DMS 273 (cell line): ENCODE measurements around the gene FMN1.
"Not testable (repeated sequence)": the region's sequence is repeated elsewhere in the genome, so short reads cannot be mapped to it uniquely, and the experiment has no call there.

Experiments
- DNase-seq: peaks from one replicate; lab custom pipeline; 2025; ENCODE audit not compliant: unreplicated experiment; lab: John Stamatoyannopoulos, UW

Gene FMN1

DNA sequence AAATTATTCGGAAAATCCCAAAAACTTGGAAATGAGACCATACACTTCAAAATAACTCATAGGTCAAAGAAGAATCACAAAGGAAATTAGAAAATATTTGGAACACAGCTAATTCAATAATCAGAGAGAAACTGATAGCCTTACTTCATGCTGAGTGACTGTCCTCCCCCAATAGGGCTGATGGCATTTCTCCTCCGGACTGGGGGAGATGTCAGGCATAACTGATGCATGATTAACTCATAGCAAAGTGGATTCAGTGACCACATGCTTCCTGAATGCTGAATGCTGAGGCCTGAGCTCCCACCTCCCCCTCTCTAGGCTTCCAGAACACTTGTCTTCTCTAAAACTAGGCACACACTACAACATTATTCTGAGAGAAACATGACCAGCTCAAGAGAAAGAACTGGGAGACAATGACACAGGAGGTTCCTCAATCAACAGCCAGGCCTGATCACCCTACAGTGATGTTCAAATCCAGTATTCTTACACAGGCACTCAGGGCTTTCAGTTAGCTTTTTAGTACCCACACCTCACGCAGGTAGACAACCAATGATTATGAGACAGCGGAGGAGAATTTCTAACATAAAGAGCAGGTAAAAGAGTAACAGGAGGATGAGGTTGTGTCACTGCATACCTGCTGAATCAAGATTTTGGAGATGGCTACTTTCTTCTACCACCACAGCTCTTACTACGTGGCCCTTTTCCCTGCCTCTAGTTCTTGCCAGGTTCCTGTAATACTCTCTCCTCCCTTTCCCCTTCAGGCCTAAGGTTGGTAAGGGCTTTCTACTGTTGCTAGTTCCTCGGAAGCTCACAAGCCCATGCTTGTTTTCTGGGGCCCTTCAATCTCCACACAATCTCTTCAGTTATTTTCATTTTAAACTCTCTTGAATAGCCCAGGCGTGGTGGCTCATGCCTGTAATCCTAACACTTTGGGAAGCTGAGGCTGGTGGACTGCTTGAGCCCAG is 96.1 kb downstream of the FMN1 start:
- DNase-seq: no peak

DNA sequence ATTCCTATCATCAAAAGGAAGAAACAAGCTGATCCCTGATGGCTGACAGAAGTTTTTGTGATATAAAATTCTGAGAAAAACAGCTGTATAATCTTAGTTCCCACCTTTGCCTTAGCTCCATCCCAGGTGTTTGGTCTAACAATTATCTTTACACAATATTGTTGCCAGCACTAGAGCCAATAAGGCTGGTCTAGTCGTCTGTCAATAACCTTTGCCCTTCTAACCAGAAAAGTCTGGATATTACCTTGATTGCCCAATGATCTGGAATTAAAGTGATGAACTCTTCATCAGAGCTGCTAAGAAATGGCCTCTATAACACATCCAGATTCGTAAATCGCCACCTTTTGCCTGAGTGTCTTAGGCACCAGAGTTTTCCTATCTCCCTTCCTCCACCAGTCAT is 98.4 kb downstream of the FMN1 start:
- DNase-seq: no peak

DNA sequence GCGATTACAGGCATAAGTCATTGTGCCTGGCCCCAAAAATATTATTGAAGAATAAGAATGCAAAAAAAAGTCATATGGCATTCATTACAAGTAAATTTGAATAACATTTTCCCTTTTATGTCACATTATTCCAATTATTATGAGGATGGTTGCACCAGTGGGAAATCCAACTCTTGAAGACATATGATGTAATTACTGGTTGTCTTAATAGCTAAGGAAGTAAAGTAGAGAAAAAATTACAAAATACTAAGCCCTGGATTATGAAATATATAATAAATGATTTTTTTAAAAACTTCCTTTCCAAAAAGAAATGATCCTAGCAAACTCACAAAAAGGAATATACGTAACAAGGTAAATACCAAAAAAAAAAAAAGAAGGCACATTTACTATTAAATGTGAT is 98.9 kb downstream of the FMN1 start:
- DNase-seq: no peak

DNA sequence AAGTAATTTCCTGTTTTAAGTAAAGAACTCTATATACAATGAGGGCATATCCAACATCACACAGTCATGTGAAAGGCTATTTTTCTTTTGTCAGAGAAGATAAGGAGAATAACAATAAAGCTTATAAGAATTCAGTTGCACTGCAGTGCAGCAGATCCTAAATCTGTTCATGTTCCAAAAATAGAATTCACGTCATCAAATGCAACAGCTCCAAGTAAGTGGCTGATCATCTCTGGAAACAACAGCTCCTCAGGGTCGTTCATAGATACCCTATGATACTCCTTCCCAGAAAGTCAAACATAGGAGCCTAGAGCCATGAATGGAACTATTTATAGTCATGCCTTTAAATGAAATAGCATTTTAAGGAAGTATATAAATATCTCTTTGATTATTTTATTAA is 100.2 kb downstream of the FMN1 start:
- no peak for DNase-seq

DNA sequence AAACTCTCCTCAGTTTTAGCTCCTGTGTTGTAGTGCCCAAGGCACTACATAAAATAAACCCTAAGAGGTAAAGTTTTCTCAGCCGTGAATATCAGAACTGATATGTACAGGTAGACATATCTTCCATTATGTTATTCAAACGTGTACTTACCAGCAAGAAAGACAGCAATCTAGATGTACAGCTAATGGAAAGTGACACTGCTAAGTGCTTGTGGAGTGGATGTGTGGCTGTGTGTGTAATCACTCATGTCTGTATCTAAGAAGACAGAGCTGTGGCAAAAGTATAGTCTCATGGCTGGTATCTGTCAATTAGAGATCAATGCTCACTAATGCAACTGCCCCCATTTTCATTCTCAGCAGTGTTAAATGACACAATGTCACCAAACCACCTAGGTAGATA is 101.3 kb downstream of the FMN1 start:
- DNase-seq: no peak

DNA sequence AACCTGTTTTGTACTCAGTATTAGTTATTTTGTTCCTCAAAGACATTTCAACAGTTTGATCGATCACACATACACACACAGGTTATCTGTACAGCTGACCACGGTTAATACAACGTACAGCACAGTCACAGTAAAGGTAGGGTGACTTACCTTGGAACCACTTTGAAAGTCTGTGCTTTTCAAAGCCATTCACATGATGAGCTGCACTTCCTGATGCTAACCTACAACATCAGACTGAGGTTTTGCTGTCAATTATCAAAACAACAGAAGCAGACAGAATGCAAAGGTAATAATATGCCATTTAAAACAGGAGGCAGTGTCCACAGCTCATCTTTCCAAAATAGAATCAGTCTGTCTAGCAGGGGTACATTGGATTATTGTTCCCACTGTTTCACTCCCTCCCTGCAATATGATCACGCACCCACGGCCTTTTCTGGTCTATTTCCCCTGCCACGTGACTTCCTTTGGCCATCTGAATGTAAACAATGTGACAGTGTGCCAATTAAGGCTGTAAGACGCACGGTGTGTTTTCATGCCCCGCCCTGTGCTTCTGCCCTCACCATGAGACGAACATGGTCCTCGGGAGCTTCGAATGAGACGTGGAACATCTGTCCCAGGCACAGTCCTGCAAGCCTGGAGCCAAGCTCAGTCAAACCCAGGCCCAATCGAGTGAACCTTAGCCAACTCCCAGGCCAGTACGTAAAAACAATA is 102.4 kb downstream of the FMN1 start:
- no peak for DNase-seq

DNA sequence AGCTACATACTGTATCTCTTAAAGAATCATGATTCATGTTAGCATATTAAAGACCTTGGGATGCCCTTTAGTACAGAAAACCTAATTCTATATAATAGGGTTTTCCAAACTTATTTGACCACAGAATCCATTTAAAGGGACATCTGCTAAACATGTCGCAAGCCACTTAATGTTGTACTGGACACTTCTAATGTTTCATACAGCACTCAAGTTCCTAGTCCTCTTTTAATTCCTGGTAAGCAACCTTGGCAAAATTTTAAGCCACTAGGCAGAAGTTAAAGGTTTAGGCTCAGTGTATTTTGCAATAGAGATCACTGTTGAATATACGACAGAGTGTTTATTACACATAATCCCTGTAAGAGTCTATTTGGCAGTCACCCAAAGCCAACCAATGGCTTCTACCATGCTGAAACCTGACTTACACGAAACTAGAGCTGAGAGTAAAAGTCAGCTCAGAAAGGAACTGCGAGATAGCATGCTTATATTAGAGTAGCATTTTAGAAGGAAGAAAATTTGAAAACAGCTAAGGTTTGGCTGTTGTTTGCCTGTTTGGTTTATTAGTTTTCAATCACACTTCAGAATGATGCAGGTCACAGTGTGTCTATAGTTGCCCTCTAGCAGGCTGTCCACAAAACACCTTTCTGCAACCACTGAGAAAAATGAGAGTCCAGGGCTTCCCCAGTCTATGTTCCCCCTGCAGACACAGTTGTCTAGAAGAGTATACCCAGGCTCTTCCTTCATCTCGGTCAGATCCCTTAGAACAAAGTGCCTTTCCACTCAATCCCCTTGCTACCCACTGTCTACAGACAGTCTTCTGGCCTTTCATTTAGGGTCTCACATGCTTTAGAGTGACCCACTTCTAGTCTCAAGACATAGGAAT is 104.4 kb downstream of the FMN1 start:
- peak; percentile 60 for DNase-seq

DNA sequence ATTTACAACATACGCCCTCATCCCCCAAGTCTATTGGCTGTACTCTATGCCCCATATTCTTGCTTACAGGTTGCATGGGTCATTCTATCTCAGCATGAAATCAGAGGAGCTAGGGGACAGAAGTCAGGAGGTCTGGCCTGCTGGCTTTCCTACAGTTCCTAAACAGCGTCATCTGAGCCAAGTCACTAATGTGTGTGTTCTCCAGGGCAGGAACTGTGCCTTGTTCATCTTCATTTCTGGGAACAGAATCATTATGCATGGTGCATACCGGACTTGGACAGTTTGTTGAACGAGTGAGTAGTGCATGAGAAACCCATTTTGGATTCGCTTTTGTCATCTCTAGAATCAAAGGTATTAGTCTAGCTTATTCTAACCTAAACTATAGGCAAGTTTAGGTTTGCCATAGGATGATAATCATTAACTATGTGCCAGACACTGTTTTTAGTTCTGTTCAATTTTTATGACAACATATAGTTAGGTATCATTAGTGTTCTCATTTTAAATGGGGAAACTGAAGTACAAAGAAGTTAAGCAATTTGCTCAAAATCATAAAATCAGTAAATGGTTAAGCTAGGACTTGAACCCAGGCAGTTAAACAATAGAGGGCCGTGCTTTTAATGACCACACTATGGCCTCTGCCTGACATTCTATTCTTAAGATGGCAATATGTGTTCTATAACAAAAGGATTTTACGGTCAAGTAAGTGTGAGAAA is 105.2 kb downstream of the FMN1 start:
- no peak for DNase-seq

DNA sequence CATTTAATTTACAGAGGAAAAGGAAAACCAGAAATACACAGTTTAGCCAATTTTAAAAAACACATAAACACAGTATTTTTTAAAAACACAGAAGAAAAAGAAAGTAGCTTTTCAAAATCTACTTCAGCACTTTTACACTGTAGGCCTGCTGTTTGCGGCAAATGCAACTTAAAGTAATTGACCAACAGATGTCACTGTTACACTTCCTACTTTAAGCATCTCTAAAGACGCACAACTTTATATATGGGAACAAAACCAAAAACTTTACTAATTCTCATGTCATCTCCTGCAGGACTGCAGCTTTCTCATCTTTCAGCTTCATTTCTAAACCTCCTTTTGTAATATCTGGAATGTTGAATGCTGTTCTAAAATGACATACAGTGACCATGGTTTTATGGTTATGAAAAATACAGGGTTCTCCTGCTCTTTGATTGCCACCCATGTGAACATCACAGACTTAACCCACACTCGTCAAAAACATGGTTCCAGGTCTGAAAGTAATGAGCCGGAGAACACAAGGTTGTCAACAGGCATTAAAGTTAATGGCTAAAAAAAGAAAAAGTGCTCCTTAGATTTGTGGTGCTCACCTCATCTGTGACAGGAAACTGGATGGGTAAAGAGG is 107.9 kb downstream of the FMN1 start:
- peak; percentile 57 for DNase-seq

DNA sequence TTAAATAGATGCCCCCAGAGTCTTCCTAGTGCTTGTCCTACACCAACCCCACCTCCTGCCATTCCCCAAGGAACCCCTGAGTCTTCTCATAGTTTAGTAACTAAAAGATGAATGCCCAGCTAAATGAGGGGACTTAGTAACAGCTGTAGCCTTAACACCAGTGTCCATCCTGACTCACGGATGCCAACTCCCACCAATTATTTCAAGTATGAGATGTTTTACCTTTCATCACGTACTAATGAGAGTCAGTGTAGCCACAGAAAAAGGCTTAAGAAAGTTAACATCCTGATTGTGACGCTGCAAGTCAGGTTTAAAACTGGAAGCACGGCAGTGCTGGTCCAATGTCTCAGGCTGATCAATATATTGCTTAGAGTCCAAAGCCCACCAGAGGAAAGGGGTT is 109.9 kb downstream of the FMN1 start:
- DNase-seq: no peak

DNA sequence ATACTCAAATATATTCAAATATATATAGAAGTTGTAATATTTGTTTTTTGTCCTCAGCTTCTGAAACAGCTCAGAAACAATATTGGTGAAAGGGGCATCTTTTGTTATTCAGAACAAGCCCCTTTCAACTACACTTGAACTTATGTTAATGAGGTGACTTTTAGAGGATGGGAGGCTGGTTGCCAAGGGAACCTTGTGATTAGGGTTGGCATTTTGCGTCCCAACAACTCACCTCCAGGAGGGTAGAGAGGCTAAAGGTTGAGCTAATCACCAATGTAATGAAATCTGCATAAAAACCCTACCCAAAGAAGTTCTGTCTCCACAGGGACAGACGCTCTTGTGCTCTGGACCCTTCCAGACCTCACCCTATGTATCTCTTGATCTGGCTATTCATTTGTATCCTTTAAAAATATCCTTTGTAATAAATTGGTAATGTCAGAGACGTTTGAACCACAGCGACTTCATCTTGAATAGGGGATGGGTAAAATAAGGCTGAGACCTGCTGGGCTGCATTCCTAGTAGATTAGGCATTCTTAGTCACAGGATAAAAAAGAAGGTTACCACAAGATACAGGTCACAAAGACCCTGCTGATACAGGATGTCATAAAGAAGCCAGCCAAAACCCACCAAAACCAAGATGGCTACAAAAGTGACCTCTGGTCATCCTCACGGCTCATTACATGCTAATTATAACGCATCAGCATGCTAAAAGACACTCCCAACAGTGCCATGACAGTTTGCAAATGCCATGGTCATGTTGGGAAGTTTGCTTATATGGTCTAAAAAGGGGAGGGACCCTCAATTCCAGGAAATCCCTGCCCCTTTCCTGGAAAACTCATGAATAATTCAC is 111.1 kb downstream of the FMN1 start:
- DNase-seq: no peak

DNA sequence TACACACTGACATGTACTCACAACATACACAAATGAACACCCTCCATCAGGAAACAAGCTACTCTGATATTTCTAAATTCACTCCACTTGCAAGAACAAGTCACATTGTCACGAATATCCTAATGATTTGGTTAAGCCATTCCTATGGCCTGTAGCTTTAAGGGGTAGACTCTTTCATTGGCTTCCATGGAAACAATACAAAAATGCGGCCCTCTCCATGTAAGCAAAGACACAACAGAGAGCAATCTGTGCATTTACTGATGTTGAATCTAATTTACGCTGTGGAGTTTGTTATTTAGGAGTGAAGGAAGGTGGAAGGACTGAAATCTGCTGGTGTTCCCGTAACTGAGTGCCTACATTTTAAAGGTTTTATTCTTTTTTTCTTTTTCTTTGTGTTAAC is 114.5 kb downstream of the FMN1 start:
- no peak for DNase-seq

DNA sequence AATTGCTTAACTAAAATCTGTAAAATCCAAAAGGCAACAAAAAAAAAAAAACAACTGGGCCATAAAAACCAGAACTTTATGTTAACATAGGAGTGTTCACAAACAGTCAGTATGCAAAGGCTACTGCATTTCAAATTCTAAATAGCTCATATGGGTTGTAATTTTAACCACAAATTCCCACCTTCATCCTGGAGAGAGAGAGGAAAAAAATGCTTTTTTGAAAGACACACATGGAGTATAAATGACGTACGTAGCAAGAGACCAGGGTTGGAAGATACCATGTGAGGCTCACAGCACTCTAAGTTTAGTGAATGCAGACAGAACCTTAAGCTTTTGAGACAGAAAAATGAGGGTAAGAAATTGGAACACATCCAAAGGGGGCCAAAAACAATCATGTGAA is 115.9 kb downstream of the FMN1 start:
- no peak for DNase-seq

DNA sequence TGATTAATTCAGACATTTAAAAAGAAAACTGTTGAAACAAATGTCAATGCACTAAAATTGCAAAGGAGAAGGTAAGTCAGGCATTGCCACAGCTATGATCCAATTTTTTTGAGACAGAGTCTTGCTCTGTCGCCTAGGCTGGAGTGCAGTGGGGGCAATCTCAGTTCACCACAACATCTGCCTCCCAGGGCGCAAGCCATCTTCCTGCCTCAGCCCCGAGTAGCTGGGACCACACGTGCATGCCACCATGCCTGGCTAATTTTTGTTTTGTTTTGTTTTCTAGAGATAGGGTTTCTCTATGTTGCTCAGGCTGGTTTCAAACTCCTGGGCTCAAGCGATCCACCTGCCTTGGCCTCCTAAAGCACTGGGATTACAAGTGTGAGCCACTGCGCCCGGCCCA is 117.6 kb downstream of the FMN1 start:
- DNase-seq: no peak

DNA sequence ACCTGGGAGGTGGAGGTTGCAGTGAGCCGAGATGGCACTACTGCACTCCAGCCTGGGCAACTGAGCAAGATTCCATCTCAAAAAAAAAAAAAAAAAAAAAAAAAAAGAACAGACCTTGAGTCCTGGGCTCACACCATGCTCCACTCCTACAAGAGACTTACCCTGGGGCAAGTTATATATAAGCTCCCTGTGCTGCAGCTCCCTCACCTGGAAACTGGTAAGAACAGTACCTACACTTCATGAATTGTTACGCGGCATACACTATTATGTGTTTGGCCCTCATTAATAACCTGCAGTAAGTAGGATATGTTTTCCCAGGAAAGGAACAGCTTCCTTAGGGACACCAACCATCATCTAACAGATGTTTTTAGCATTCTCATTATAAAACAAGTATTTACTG is 119.6 kb downstream of the FMN1 start:
- peak; percentile 13 for DNase-seq

DNA sequence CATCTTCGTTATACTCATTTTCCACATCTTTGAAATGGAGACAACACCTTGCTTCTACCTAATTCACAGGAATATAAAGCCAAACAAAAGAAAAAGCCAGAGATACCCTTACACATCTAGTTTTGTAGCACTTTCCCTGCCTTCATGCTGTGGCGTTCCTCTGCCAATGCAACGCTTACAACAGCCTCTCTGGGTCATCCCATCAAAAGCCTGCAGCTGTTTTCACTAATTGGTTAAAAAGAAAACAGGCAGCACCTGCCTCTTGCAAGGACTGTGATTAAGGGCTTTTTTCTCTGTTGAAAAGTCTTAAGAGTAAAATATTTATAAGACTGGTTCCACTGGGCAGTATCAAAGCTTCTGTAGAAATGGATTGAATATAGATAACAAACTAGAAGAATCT is 120.3 kb downstream of the FMN1 start:
- no peak for DNase-seq

DNA sequence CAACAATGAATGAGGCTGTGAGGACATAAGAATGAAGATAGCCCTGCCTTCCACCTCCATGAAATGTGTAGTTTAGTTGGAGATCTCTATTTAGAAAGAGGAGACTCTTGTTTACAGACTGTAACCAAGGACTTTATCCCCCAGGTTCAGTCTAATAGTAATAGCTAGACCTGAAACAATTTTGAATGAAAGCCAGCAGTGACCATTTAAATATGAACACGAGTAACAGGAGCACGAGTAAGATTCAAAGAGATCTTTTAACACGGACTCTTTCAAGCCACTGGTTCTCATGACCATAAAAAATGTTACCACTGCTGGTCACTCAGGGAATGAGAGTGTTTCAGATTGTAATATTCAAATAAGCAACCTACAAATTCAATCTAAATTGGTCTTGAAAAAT is 123.1 kb downstream of the FMN1 start:
- no peak for DNase-seq

DNA sequence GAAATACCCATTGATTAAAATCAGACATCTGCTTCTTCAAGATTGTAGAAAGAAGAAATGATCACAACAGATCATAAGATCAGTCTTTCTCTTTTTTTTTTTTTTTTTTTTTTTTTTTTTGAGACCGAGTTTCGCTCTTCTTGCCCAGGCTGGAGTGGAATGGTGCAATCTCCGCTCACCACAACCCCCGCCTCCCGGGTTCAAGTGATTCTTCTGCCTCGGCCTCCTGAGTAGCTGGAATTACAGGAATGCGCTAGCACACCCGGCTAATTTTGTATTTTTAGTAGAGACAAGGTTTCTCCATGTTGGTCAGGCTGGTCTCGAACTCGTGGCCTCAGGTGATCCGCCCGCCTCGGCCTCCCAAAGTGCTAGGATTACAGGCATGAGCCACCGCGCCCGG is 124.6 kb downstream of the FMN1 start:
- not testable (repeated sequence) for DNase-seq

DNA sequence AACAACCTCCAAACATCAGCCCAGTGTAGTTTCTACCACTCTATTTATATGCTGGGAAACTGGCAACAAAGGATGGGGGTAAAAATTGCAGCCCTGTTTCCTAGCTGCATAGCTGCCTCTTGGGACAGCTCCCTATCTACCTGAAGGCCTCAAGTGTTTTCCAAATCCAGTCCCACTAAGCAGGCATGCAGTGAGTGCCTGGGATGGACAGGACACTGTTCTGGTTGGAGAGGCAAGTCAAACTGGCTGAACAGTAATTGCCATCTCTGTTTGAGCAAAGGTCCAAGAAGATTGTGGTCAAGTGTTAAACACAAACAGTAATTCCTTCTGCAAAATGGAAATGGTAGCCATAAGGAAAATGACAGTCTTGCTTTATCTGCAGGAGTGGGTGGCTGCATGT is 125.4 kb downstream of the FMN1 start:
- DNase-seq: no peak
